HEK293 (cell line): Measurements from ENCODE around the gene TMEM181.

Experiments used
- CTCF ChIA-PET: fragments of 350-600 bp; formaldehyde crosslinking; extraction: SDS; loops from one replicate; lab custom pipeline; 2021; ENCODE audit warnings: antibody characterized with exemption; lab: Yijun Ruan, JAX
- POLR2A ChIA-PET: fragments of 300-600 bp; formaldehyde crosslinking; extraction: SDS; loops from one replicate; lab custom pipeline; 2020; ENCODE audit warnings: antibody characterized with exemption, inconsistent platforms; lab: Yijun Ruan, JAX
- H3K27ac ChIP-seq: fragments of 200-500 bp; sonication (Bioruptor generic); 2 replicates; pipeline ENCODE4 v1.5.1; 2014; ENCODE audit warnings: low read depth, low read length, control low read depth, inconsistent platforms; ENCODE audit errors: extremely low read depth
- H3K36me3 ChIP-seq, 2 experiments: fragments of 200-500 bp in 1 of 2; sonication (Bioruptor generic) in 1 of 2; 1 replicate in 1 of 2; 2 replicates in 1 of 2; pipeline ENCODE4 v1.5.1; 2014 to 2017; ENCODE audit warnings: inconsistent platforms in 2 of 2, low read length in 2 of 2; ENCODE audit not compliant: control insufficient read depth in 2 of 2, insufficient read depth in 1 of 2
- H3K4me1 ChIP-seq: fragments of 200-500 bp; sonication (Bioruptor generic); 2 replicates; pipeline ENCODE4 v1.5.1; 2014; ENCODE audit warnings: mild to moderate bottlenecking, low read length, inconsistent platforms; ENCODE audit not compliant: control insufficient read depth, insufficient read depth
- H3K4me3 ChIP-seq: 2 replicates; pipeline ENCODE4 v1.5.1; 2011; ENCODE audit warnings: low read depth, mild to moderate bottlenecking, control low read depth, low read length, moderate library complexity
- H3K9me3 ChIP-seq: fragments of 200-500 bp; sonication (Bioruptor generic); 2 replicates; pipeline ENCODE4 v1.5.1; 2014; ENCODE audit warnings: low read depth, low read length, inconsistent platforms; ENCODE audit not compliant: control insufficient read depth, insufficient read depth
- EGR2 ChIP-seq: fragments of 450-650 bp; formaldehyde crosslinking; IDR thresholded peaks from 2 replicates; pipeline ENCODE4 v1.5.1; 2016; ENCODE audit warnings: low read depth, missing biosample characterization, missing genetic modification characterization
- KLF9 ChIP-seq: fragments of 450-650 bp; formaldehyde crosslinking; IDR thresholded peaks from 2 replicates; pipeline ENCODE4 v1.5.1; 2016; ENCODE audit warnings: missing biosample characterization, missing genetic modification characterization, low read depth
- OSR2 ChIP-seq: fragments of 450-650 bp; formaldehyde crosslinking; IDR thresholded peaks from 2 replicates; pipeline ENCODE4 v1.5.1; 2016; ENCODE audit warnings: missing biosample characterization, missing genetic modification characterization
- PRDM10 ChIP-seq: fragments of 450-650 bp; formaldehyde crosslinking; IDR thresholded peaks from 2 replicates; pipeline ENCODE4 v1.5.1; 2016; ENCODE audit warnings: missing biosample characterization, missing genetic modification characterization
- SP3 ChIP-seq: fragments of 450-650 bp; formaldehyde crosslinking; IDR thresholded peaks from 2 replicates; pipeline ENCODE4 v1.5.1; 2016; ENCODE audit warnings: missing biosample characterization, missing genetic modification characterization
- WT1 ChIP-seq: fragments of 450-650 bp; formaldehyde crosslinking; IDR thresholded peaks from 2 replicates; pipeline ENCODE4 v1.5.1; 2016; ENCODE audit warnings: missing biosample characterization, missing genetic modification characterization
- YY2 ChIP-seq: fragments of 450-650 bp; formaldehyde crosslinking; IDR thresholded peaks from 2 replicates; pipeline ENCODE4 v1.5.1; 2016; ENCODE audit warnings: missing biosample characterization, missing genetic modification characterization
- ZNF121 ChIP-seq: fragments of 450-650 bp; formaldehyde crosslinking; IDR thresholded peaks from 2 replicates; pipeline ENCODE4 v1.5.1; 2016; ENCODE audit warnings: missing biosample characterization, missing genetic modification characterization
- ZNF529 ChIP-seq: fragments of 450-650 bp; formaldehyde crosslinking; IDR thresholded peaks from 2 replicates; pipeline ENCODE4 v1.5.1; 2017; ENCODE audit warnings: missing genetic modification characterization, missing biosample characterization; ENCODE audit not compliant: insufficient replicate concordance
- ZNF610 ChIP-seq: fragments of 450-650 bp; formaldehyde crosslinking; IDR thresholded peaks from 2 replicates; pipeline ENCODE4 v1.5.1; 2016; ENCODE audit warnings: missing biosample characterization, missing genetic modification characterization, borderline replicate concordance
- ZNF670 ChIP-seq: fragments of 450-650 bp; formaldehyde crosslinking; IDR thresholded peaks from 2 replicates; pipeline ENCODE4 v1.5.1; 2016; ENCODE audit warnings: missing biosample characterization, missing genetic modification characterization, low read depth
- TF ChIP-seq, protein P1 (sequence below): fragments of 450-650 bp; formaldehyde crosslinking; optimal IDR thresholded peaks from 2 replicates; pipeline ENCODE3; 2016; ENCODE audit warnings: missing biosample characterization, mild to moderate bottlenecking, missing genetic modification characterization
- TF ChIP-seq, protein P2 (sequence below): fragments of 450-650 bp; formaldehyde crosslinking; IDR thresholded peaks from 2 replicates; pipeline ENCODE4 v1.5.1; 2016; ENCODE audit warnings: missing biosample characterization, missing genetic modification characterization

TMEM181 gene

GRCh38 chr6:158536891-158537798, 22.7 kb upstream of the TMEM181 start (continued):
- TF ChIP-seq OSR2 (peak; percentile 10; the same call in 1 of the 2 replicates), PRDM10 (tag by site-specific recombination) (peak; percentile 75), ZNF610 (tag by site-specific recombination) (no peak), YY2 (no peak), KLF9 (tag by site-specific recombination) (peak; percentile 38; the same call in 1 of the 2 replicates), ZNF529 (tag by site-specific recombination) (no peak)
- TF ChIP-seq, protein P1, sequence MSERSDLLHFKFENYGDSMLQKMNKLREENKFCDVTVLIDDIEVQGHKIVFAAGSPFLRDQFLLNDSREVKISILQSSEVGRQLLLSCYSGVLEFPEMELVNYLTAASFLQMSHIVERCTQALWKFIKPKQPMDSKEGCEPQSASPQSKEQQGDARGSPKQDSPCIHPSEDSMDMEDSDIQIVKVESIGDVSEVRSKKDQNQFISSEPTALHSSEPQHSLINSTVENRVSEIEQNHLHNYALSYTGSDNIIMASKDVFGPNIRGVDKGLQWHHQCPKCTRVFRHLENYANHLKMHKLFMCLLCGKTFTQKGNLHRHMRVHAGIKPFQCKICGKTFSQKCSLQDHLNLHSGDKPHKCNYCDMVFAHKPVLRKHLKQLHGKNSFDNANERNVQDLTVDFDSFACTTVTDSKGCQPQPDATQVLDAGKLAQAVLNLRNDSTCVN (tag by site-specific recombination), result peak; percentile 57
- TF ChIP-seq, protein P2, sequence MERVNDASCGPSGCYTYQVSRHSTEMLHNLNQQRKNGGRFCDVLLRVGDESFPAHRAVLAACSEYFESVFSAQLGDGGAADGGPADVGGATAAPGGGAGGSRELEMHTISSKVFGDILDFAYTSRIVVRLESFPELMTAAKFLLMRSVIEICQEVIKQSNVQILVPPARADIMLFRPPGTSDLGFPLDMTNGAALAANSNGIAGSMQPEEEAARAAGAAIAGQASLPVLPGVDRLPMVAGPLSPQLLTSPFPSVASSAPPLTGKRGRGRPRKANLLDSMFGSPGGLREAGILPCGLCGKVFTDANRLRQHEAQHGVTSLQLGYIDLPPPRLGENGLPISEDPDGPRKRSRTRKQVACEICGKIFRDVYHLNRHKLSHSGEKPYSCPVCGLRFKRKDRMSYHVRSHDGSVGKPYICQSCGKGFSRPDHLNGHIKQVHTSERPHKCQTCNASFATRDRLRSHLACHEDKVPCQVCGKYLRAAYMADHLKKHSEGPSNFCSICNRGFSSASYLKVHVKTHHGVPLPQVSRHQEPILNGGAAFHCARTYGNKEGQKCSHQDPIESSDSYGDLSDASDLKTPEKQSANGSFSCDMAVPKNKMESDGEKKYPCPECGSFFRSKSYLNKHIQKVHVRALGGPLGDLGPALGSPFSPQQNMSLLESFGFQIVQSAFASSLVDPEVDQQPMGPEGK (tag by site-specific recombination), result peak; percentile 33; the same call in 1 of the 2 replicates

DNA sequence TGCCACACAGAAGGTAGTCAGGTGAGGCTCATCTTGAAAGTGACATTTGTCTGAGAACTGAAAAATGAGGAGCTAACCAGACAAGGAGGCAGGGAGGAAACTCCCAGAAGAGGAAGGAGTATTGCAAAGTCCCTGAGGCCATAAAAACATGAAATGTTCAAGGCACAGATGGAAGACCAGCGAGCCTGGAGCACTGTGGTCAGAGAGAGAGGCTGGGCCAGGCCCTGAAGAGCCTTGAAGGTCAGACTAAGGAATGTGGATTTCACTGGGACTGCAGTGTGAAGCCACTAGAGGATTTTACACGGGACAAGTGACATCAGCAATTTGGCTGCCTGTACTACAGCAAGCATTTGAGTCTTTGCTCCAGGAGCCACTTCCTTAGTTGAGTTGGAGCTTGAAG, 21.1 kb upstream of the TMEM181 start:
- no peaks in the 10 kb centered on the region; the same call in 1 of the 2 replicates for H3K4me1 ChIP-seq
- H3K36me3 ChIP-seq, result no peaks in the 10 kb centered on the region
- no peaks in the 10 kb centered on the region for H3K9me3 ChIP-seq
- H3K27ac ChIP-seq, result no peak overlapping the region
- CTCF ChIA-PET, result interaction anchor here (0.5 to 3.3 kb wide), 4 partner anchors 9 to 318 kb away, joined by 3 to 15 read pairs (median 5); no protein-coding TSS in a partner anchor
- no peak overlapping the region for H3K4me3 ChIP-seq
- POLR2A ChIA-PET, result no interaction called here
- 0 out of 2 replicates have a peak, but pooled peaks have one; percentile 20 for TF ChIP-seq WT1
- TF ChIP-seq SP3 (tag by site-specific recombination), result no peak

DNA sequence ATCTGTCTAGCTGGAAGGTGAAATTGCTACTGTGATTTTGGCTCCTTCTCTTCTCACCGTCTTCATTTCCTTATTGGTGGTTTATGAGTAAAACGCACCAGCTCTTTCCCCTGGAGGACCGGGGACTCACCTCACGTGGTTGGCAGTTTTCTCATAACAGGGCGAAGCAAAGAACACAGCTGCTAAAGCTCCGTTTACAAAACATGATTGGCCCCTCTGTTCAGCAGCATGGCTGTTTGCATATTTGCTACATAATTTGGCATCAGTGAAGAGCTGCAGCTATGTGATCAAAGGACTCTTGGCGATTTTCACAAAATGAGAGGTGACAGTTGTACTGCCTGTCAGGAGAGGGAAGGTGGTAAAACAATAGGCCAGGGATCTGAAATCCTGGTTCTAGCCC, 20.5 kb upstream of the TMEM181 start:
- H3K36me3 ChIP-seq, result no peaks in the 10 kb centered on the region
- CTCF ChIA-PET, result interaction anchor here (0.6 to 3.3 kb wide), 4 partner anchors 19 to 319 kb away, joined by 4 to 15 read pairs (median 6); no protein-coding TSS in a partner anchor
- TF ChIP-seq ZNF121, result no peak
- no peak for TF ChIP-seq EGR2 (tag by site-specific recombination)
- TF ChIP-seq ZNF670 (tag by site-specific recombination), result no peak
- no peak overlapping the region for H3K4me3 ChIP-seq
- POLR2A ChIA-PET, result no interaction called here
- H3K4me1 ChIP-seq, result no peaks in the 10 kb centered on the region; the same call in 1 of the 2 replicates
- H3K9me3 ChIP-seq, result no peaks in the 10 kb centered on the region
- H3K27ac ChIP-seq, result no peak overlapping the region
